Activated T-helper 2 cell treated with anti-CD3 and anti-CD28 coated beads, Interferon-gamma antibody, Interleukin-2, Interleukin-4, amounts not matched to agents 10 μg/mL and 5 μg/mL and 100 μg/mL, durations not matched to agents 14 hours and 24 hours and 36 hours (primary cell): ENCODE data around the gene GIPC1. TPM values are rescaled to one million over a fixed set of nuclear protein-coding genes. Genes with fewer than 3 reads are reported as not detected.

Experiments
- DNase-seq: peaks from one replicate; pipeline ENCODE4 v3.0.0; 2021; ENCODE audit warnings: low spot score
- H3K27ac Mint-ChIP-seq: one replicate; pipeline ENCODE4 v1.8.0; 2021; ENCODE audit warnings: mixed read lengths
- H3K27me3 Mint-ChIP-seq: one replicate; pipeline ENCODE4 v1.8.0; 2021; ENCODE audit warnings: low read depth, mixed read lengths
- H3K36me3 Mint-ChIP-seq: one replicate; pipeline ENCODE4 v1.8.0; 2021; ENCODE audit warnings: low read depth, mixed read lengths
- H3K4me1 Mint-ChIP-seq: one replicate; pipeline ENCODE4 v1.8.0; 2021; ENCODE audit warnings: low read depth, mixed read lengths
- H3K4me3 Mint-ChIP-seq: one replicate; pipeline ENCODE4 v1.8.0; 2021; ENCODE audit warnings: low read depth, mild to moderate bottlenecking, moderate library complexity, mixed read lengths
- H3K9me3 Mint-ChIP-seq: one replicate; pipeline ENCODE4 v1.8.0; 2021; ENCODE audit warnings: mixed read lengths
- intact Hi-C: fragments of 100-400 bp; cut with micrococcal nuclease; formaldehyde crosslinking; loops from one replicate; pipeline ENCODE4 v1.15.1; 2023
- total RNA-seq: library from RNA; stranded (reverse); gene quantifications from 2 replicates; pipeline ENCODE4 v1.2.3, GENCODE V29; 2022

GIPC1 gene
- total RNA-seq, 1 donor from 2014 or later, result 39.2 TPM

GRCh38 chr19:14443632-14444216 lies 52.2 kb downstream of the GIPC1 start:
- Mint-ChIP-seq H3K27me3 (no peaks in the 10 kb centered on the region), H3K4me1 (peaks cover 20% of the 10 kb centered on the region), H3K4me3 (no peak overlapping the region), H3K27ac (no peak overlapping the region), H3K9me3 (no peaks in the 10 kb centered on the region), H3K36me3 (peaks cover 61% of the 10 kb centered on the region)
- no peak for DNase-seq
- intact Hi-C loops, result no loop called here

DNA sequence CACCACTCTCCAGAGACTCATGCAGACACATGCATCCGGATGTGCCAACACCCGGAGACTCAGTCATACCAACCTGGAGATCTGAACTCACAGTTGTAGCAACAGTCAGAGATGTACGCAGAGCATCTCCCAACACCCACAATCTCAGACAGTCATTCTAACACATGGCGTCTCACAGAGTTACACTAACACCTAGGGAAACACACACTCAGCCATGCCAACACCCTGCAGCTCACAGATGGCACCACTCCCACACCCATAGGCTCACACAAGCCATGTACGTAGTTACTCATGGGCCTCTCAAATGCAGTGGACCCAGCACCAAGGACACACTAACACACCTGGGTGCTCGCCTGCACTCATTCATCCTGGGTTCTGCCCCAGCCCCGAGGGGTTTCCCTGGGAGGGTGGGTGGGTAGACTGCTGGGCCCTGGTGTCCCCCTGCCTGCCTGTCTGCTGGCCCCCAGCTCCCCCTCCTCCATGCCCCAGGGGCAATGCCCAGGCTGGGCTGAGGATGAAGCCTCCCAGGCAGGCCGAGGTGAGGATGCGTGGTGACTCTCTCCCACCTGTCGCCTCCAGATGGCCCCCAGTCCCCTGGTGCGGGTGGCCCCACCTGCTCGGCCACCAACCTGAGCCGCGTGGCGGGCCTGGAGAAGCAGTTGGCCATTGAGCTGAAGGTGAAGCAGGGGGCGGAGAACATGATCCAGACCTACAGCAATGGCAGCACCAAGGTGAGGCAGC lies 52.9 kb downstream of the GIPC1 start:
- intact Hi-C loops, result no loop called here
- peaks cover 20% of the 10 kb centered on the region for H3K4me1 Mint-ChIP-seq
- peak overlapping the region; percentile 26 for H3K4me3 Mint-ChIP-seq
- H3K9me3 Mint-ChIP-seq, result no peaks in the 10 kb centered on the region
- H3K36me3 Mint-ChIP-seq, result peaks cover 55% of the 10 kb centered on the region
- no peak for DNase-seq
- H3K27me3 Mint-ChIP-seq, result no peaks in the 10 kb centered on the region
- no peak overlapping the region for H3K27ac Mint-ChIP-seq

GRCh38 chr19:14441041-14441938 lies 54.6 kb downstream of the GIPC1 start:
- H3K27me3 Mint-ChIP-seq, result no peaks in the 10 kb centered on the region
- H3K27ac Mint-ChIP-seq, result no peak overlapping the region
- H3K4me3 Mint-ChIP-seq, result peak overlapping the region; percentile 95
- H3K36me3 Mint-ChIP-seq, result peaks cover 45% of the 10 kb centered on the region
- H3K4me1 Mint-ChIP-seq, result peaks cover 22% of the 10 kb centered on the region
- intact Hi-C loops, result no loop called here
- no peak for DNase-seq
- no peaks in the 10 kb centered on the region for H3K9me3 Mint-ChIP-seq

DNA sequence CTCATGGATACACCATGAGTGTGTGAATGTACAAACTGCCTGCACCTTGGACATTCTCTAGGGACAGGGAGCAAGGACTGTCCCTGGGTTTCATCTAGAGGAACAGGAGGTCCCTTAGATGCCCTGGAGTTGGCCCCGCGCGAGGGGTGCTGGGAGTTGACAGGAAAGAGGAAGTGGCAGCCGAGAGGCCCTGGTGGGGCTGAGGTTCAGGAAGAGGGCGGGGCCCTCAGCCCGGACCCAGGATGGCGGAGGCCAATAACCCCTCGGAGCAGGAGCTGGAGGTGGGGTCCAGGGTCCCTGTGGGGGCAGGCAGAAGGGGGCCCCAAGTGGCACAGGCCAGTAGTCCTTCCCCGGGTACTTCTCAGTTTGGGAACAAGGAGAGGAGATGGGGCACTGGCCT lies 55.9 kb downstream of the GIPC1 start:
- DNase-seq, result peak; percentile 78
- Mint-ChIP-seq H3K27me3 (no peaks in the 10 kb centered on the region), H3K27ac (peak overlapping the region; percentile 90), H3K36me3 (peaks cover 39% of the 10 kb centered on the region), H3K9me3 (no peaks in the 10 kb centered on the region), H3K4me1 (peaks cover 25% of the 10 kb centered on the region), H3K4me3 (peak overlapping the region; percentile 95)
- intact Hi-C loops, result no loop called here

- intact Hi-C loops, result no loop called here
- Mint-ChIP-seq H3K4me1 (peaks cover 33% of the 10 kb centered on the region), H3K27me3 (no peaks in the 10 kb centered on the region), H3K4me3 (peak overlapping the region; percentile 95), H3K36me3 (peaks cover 33% of the 10 kb centered on the region), H3K9me3 (no peaks in the 10 kb centered on the region), H3K27ac (peak overlapping the region; percentile 27)
- DNase-seq, result no peak
Observed at GRCh38 chr19:14439014-14439413, 56.9 kb downstream of the GIPC1 start.

GRCh38 chr19:14437578-14438140 lies 58.3 kb downstream of the GIPC1 start:
- no peak overlapping the region for H3K27ac Mint-ChIP-seq
- no peaks in the 10 kb centered on the region for H3K27me3 Mint-ChIP-seq
- peaks cover 33% of the 10 kb centered on the region for H3K4me1 Mint-ChIP-seq
- DNase-seq, result no peak
- intact Hi-C loops, result no loop called here
- H3K4me3 Mint-ChIP-seq, result no peak overlapping the region
- no peaks in the 10 kb centered on the region for H3K9me3 Mint-ChIP-seq
- H3K36me3 Mint-ChIP-seq, result peaks cover 21% of the 10 kb centered on the region

GRCh38 chr19:14435320-14436050 lies 60.4 kb downstream of the GIPC1 start:
- peaks cover 39% of the 10 kb centered on the region for H3K4me1 Mint-ChIP-seq
- H3K27ac Mint-ChIP-seq, result peak overlapping the region; percentile 58
- peak overlapping the region; percentile 81 for H3K4me3 Mint-ChIP-seq
- DNase-seq, result no peak
- H3K36me3 Mint-ChIP-seq, result peaks cover 13% of the 10 kb centered on the region
- intact Hi-C loops, result no loop called here
- H3K9me3 Mint-ChIP-seq, result no peaks in the 10 kb centered on the region
- peaks cover 4% of the 10 kb centered on the region for H3K27me3 Mint-ChIP-seq

- Mint-ChIP-seq H3K9me3 (no peaks in the 10 kb centered on the region), H3K4me1 (peaks cover 31% of the 10 kb centered on the region), H3K27me3 (peaks cover 5% of the 10 kb centered on the region), H3K27ac (peak overlapping the region; percentile 58), H3K36me3 (peaks cover 6% of the 10 kb centered on the region), H3K4me3 (peak overlapping the region; percentile 81)
- intact Hi-C loops, result loop anchor here (5.0 kb wide), 1 partner anchor 38 kb away; no protein-coding TSS in a partner anchor
- DNase-seq, result no peak
Observed at GRCh38 chr19:14434543-14435319, 61.2 kb downstream of the GIPC1 start.

GRCh38 chr19:14433554-14434501 lies 62.1 kb downstream of the GIPC1 start:
- H3K4me1 Mint-ChIP-seq, result peaks cover 25% of the 10 kb centered on the region
- H3K27me3 Mint-ChIP-seq, result peaks cover 5% of the 10 kb centered on the region
- intact Hi-C loops, result loop anchor here (2.0 to 5.0 kb wide), 3 partner anchors 15 to 53 kb away; partner anchors contain the start of gene DDX39A
- H3K27ac Mint-ChIP-seq, result peak overlapping the region; percentile 42
- no peak for DNase-seq
- H3K36me3 Mint-ChIP-seq, result peaks cover 6% of the 10 kb centered on the region
- H3K9me3 Mint-ChIP-seq, result no peaks in the 10 kb centered on the region
- peak overlapping the region; percentile 81 for H3K4me3 Mint-ChIP-seq

DNA sequence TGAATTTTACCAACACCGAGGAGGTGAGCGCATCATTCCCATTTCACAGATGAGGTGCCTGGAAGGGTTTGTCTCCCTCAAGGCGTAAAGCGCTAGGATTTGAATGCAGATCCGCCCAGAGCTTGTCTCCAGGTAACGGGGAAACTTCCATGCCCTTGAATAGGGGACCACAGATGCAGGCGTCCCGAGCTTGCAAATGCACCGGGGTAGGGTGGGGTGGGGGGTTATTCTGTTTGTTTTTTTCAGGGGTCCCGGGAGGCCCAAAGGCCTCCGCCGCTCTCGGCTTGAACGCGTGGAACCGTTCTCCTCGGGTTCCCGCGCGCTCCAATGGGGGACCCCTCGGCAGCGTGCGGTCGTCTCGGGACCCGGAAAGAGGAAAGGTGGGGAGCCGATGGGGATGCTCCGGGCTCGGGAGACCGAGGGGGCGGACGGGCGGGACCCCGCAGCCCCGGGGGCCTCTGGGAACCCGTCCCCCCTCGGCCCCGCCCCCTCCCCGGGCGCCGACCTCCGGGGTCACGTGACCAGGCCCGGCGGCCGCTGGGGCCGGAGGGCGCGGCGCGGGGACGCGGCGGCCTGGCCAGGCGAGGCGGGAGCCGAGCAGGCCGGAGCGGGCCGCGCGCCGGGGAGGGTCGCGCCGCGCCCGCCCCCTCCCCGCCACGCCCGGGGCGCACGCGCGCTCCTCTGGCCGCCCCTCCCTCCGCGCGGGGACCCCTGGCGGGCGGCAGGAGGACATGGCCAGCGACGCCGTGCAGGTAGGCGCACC lies 63.0 kb downstream of the GIPC1 start, which contains the start of gene PKN1:
Gene PKN1 (plus strand): TSS at position 516 of the 763 bp plus-strand sequence. CDS start 216 bp downstream, at position 732.
- peaks cover 6% of the 10 kb centered on the region for H3K36me3 Mint-ChIP-seq
- H3K9me3 Mint-ChIP-seq, result no peaks in the 10 kb centered on the region
- intact Hi-C loops, result loop anchor here (2.0 to 5.0 kb wide), 3 partner anchors 14 to 54 kb away; partner anchors contain the start of gene DDX39A
- peaks cover 23% of the 10 kb centered on the region for H3K4me1 Mint-ChIP-seq
- H3K27ac Mint-ChIP-seq, result peak within 1 kb of the TSS; percentile 79
- H3K27me3 Mint-ChIP-seq, result peaks cover 5% of the 10 kb centered on the region
- peak within 1 kb of the TSS; percentile 84 for H3K4me3 Mint-ChIP-seq
- DNase-seq, result peak; percentile 48
